ENCODE results near the gene GPSM1. TPM values are rescaled to one million over a fixed set of nuclear protein-coding genes. Genes with fewer than 3 reads are reported as not detected.

Gene GPSM1
- total RNA-seq, 4 donors from 2014 or later, result 0.98 to 1.7 (median 1.2) TPM; not detected in 1

- Histone ChIP-seq H3K36me3 (no peaks in the 10 kb centered on the region), H3K27ac (no peak overlapping the region), H3K9me3 (no peaks in the 10 kb centered on the region), H3K27me3 (peaks cover 6 to 16% (median 12%) of the 10 kb centered on the region in 3 donors), H3K4me1 (no peaks in the 10 kb centered on the region), H3K4me3 (no peak overlapping the region)
- DNase-seq (no peak), ATAC-seq (no peak)
- TF ChIP-seq CTCF (IDR thresholded peaks at IDR 0.05 in 4 of 5, conservative IDR thresholded peaks at IDR 0.05 in 1 of 5) (no peak), POLR2A (IDR thresholded peaks at IDR 0.05) (no peak)
- in situ Hi-C loops (cut with MboI; ENCODE audit: low sequenced_read_pairs in 4 of 4), result loop anchor here in 1 of 4 donors (25.0 kb wide), 1 partner anchor 134 kb away; no protein-coding TSS in a partner anchor
- intact Hi-C loops (cut with DNase I; ENCODE audit: low total_unique reads), result no loop called here
These were observed 30.8 kb upstream of the GPSM1 start for GRCh38 chr9:136296434-136297015.

GRCh38 chr9:136297016-136297691 lies 30.2 kb upstream of the GPSM1 start:
- no peak overlapping the region for H3K4me3 ChIP-seq
- no peak overlapping the region for H3K27ac ChIP-seq
- no peak for ATAC-seq
- no peak for DNase-seq
- intact Hi-C loops (cut with DNase I; ENCODE audit: low total_unique reads), result no loop called here
- no peaks in the 10 kb centered on the region for H3K4me1 ChIP-seq
- H3K27me3 ChIP-seq, result peaks cover 6 to 10% (median 8%) of the 10 kb centered on the region in 3 donors
- in situ Hi-C loops (cut with MboI; ENCODE audit: low sequenced_read_pairs in 4 of 4), result loop anchor here in 1 of 4 donors (25.0 kb wide), 1 partner anchor 135 kb away; no protein-coding TSS in a partner anchor
- TF ChIP-seq CTCF (IDR thresholded peaks at IDR 0.05 in 4 of 5, conservative IDR thresholded peaks at IDR 0.05 in 1 of 5), result no peak
- TF ChIP-seq POLR2A (IDR thresholded peaks at IDR 0.05), result no peak
- no peaks in the 10 kb centered on the region for H3K36me3 ChIP-seq
- no peaks in the 10 kb centered on the region for H3K9me3 ChIP-seq

- no peak for TF ChIP-seq POLR2A (IDR thresholded peaks at IDR 0.05)
- TF ChIP-seq CTCF (IDR thresholded peaks at IDR 0.05 in 4 of 5, conservative IDR thresholded peaks at IDR 0.05 in 1 of 5), result no peak
These were observed 29.3 kb upstream of the GPSM1 start for GRCh38 chr9:136297766-136298735.

GRCh38 chr9:136299116-136299515 lies 28.2 kb upstream of the GPSM1 start:
- no peak for ATAC-seq
- no peaks in the 10 kb centered on the region for H3K36me3 ChIP-seq
- H3K4me1 ChIP-seq, result no peaks in the 10 kb centered on the region
- intact Hi-C loops (cut with DNase I; ENCODE audit: low total_unique reads), result no loop called here
- no peaks in the 10 kb centered on the region for H3K9me3 ChIP-seq
- no peak overlapping the region for H3K4me3 ChIP-seq
- H3K27ac ChIP-seq, result no peak overlapping the region
- in situ Hi-C loops (cut with MboI; ENCODE audit: low sequenced_read_pairs in 4 of 4), result loop anchor here in 1 of 4 donors (25.0 kb wide), 1 partner anchor 137 kb away; no protein-coding TSS in a partner anchor
- no peak for DNase-seq
- H3K27me3 ChIP-seq, result peaks cover 6 to 16% (median 8%) of the 10 kb centered on the region in 3 donors
- no peak for TF ChIP-seq CTCF (IDR thresholded peaks at IDR 0.05 in 4 of 5, conservative IDR thresholded peaks at IDR 0.05 in 1 of 5)
- TF ChIP-seq POLR2A (IDR thresholded peaks at IDR 0.05), result no peak

More at GRCh38 chr9:136297766-136298735, 29.3 kb upstream of the GPSM1 start:
- peaks cover 6 to 10% (median 8%) of the 10 kb centered on the region in 3 donors for H3K27me3 ChIP-seq
- in situ Hi-C loops (cut with MboI; ENCODE audit: low sequenced_read_pairs in 4 of 4) (loop anchor here in 1 of 4 donors (25.0 kb wide), 1 partner anchor 136 kb away; no protein-coding TSS in a partner anchor), intact Hi-C loops (cut with DNase I; ENCODE audit: low total_unique reads) (no loop called here)
- ATAC-seq (no peak), DNase-seq (no peak)
- H3K4me3 ChIP-seq, result no peak overlapping the region
- no peaks in the 10 kb centered on the region for H3K4me1 ChIP-seq
- no peak overlapping the region for H3K27ac ChIP-seq
- no peaks in the 10 kb centered on the region for H3K36me3 ChIP-seq
- no peaks in the 10 kb centered on the region for H3K9me3 ChIP-seq
